HG03432 (cell line): ENCODE data around the gene CMIP.

Experiments used
- ATAC-seq: cut with Tn5 transposase; IDR thresholded peaks from one replicate; pipeline ENCODE4 v1.9.1; 2021; ENCODE audit warnings: mild to moderate bottlenecking, moderate library complexity; ENCODE audit not compliant: unreplicated experiment

CMIP gene

GRCh38 chr16:81615411-81615810, 170.8 kb downstream of the CMIP start:
- ATAC-seq = no peak

GRCh38 chr16:81615833-81616232, 171.2 kb downstream of the CMIP start:
- ATAC-seq = no peak

GRCh38 chr16:81616321-81617020, 171.9 kb downstream of the CMIP start:
- ATAC-seq = peak; percentile 92

- ATAC-seq = no peak
Observed at GRCh38 chr16:81617021-81617346, 172.4 kb downstream of the CMIP start.

GRCh38 chr16:81618187-81618586, 173.6 kb downstream of the CMIP start:
- ATAC-seq = no peak

- ATAC-seq = no peak
Observed at GRCh38 chr16:81618661-81619060, 174.1 kb downstream of the CMIP start.

- ATAC-seq = no peak
Observed at GRCh38 chr16:81620029-81620428, 175.4 kb downstream of the CMIP start.

GRCh38 chr16:81620796-81621195, 176.2 kb downstream of the CMIP start:
- ATAC-seq = no peak

- no peak for ATAC-seq
Observed at GRCh38 chr16:81621496-81621895, 176.9 kb downstream of the CMIP start.

GRCh38 chr16:81623365-81624102, 178.9 kb downstream of the CMIP start:
- ATAC-seq = no peak

GRCh38 chr16:81624403-81624759, 179.8 kb downstream of the CMIP start:
- ATAC-seq = no peak

GRCh38 chr16:81624760-81625543, 180.3 kb downstream of the CMIP start:
- ATAC-seq = peak; percentile 47

GRCh38 chr16:81625544-81626153, 181.0 kb downstream of the CMIP start:
- peak; percentile 58 for ATAC-seq

- ATAC-seq = no peak
Observed at GRCh38 chr16:81626181-81626674, 181.6 kb downstream of the CMIP start.

- no peak for ATAC-seq
Observed at GRCh38 chr16:81627024-81627423, 182.4 kb downstream of the CMIP start.

- no peak for ATAC-seq
Observed at GRCh38 chr16:81627729-81628244, 183.2 kb downstream of the CMIP start.

GRCh38 chr16:81629034-81629802, 184.6 kb downstream of the CMIP start:
- ATAC-seq = no peak

GRCh38 chr16:81629896-81630634, 185.5 kb downstream of the CMIP start:
- no peak for ATAC-seq

GRCh38 chr16:81630635-81631031, 186.0 kb downstream of the CMIP start:
- no peak for ATAC-seq
